ENCODE results near the gene NCL.
A peak's percentile ranks its signal among the peaks of the same experiment; 100 is the strongest.
"Not testable (repeated sequence)": the region's sequence is repeated elsewhere in the genome, so short reads cannot be mapped to it uniquely, and the experiment has no call there.

NCL gene

DNA sequence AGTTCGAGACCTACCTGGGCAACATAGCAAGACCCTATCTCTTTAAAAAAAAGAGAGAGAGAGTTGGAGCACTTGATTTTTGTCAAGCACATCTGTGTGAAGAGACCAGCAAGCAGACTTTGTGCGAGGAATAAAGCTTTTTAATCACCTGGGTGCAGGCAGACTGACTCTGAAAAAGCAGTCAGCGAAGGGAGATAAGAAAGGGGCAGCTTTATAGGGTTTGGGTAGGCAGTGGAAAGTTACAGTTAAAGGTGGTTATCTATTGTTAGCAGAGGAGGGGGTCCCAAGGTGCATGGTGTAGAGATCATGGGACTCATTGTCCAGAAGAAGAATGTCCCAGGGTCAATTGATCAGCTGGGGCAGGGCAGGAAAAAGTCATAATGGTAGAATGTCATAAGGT, 34.4 kb downstream of the NCL start:
- DNase-seq = no peak

- DNase-seq = no peak
Measured at GRCh38 chr2:231429152-231429551, 35.1 kb downstream of the NCL start.

DNA sequence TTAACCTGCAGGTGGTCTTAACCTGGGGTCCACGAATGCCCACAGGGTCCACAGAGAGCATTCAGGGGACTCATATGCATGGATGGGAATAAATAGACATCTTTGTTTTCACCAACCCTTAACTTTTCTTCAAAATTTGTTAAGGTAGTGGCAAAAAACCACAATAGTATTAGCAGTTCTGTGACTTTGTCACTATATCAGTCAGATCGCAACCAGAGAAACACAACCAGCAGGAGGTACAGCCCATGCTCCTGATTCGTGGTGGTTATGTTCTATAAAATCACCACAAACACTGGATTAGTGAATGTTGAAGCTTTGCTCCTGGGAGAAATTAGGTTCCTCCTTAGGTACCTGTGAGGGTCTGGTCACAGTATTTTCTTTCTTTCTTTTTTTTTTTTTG, 37.2 kb downstream of the NCL start:
- no peak for DNase-seq

DNA sequence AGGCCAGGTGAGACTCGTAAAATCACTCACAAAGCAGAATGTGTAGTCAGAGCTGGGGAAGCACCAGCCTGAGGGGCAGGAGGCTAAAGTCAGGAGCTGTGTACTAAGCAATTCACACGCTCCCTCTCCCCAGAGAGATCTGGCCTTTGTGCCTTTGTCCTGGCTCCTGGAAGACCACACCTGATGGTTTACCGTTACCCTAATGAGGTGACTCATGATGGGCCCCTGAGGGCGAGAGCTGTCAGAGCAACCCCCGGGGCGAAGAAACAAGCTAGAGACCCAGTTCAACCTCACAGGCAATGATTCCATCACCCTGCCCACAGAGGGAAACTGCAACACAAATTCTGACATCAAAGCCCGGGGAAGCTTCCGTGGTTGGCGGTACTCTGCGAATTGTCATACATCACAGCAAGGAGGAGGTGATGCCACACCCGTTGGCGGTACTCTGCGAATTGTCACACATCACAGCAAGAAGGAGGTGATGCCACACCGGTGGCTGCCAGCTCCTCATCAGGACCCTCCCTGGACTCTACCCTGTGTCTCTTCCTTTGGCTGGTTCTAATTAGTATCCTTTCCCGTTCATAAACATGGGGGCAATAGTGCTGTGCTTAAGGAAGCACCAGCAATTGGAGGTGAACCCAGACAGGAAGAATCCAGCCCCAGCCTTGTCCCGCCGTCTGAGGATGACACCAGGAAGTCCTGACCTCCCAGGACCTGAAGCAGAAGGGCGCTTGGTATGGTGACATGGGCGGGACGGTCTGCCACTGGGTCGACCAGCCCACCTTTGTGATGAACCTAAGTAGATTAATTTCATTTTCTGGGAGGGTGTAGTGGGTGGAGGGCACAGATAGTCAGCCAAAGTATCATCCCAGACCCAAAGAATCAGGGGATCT, 38.2 kb downstream of the NCL start:
- peak; percentile 72 for DNase-seq

GRCh38 chr2:231425291-231425810, 38.9 kb downstream of the NCL start:
- DNase-seq = no peak

- DNase-seq = no peak
Measured at GRCh38 chr2:231423176-231423575, 41.1 kb downstream of the NCL start.

DNA sequence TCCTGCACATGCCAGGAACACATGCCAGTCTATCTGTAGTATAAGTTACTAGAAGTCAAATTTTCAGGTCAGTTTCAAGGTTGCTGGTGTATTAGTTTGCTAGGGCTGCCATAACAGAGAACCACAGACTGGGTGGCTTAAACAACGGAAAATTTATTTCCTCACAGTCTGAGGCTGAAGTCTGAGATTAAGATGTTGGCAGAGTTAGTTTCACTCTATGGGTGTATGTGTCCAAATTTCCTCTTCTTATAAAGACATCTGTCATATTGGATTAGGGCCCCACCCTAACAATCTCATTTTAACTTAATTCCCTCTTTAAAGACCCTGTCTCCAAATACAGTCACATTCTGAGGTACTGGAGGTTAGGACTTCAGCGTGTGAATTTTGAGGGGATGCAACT, 42.2 kb downstream of the NCL start:
- DNase-seq = no peak

DNA sequence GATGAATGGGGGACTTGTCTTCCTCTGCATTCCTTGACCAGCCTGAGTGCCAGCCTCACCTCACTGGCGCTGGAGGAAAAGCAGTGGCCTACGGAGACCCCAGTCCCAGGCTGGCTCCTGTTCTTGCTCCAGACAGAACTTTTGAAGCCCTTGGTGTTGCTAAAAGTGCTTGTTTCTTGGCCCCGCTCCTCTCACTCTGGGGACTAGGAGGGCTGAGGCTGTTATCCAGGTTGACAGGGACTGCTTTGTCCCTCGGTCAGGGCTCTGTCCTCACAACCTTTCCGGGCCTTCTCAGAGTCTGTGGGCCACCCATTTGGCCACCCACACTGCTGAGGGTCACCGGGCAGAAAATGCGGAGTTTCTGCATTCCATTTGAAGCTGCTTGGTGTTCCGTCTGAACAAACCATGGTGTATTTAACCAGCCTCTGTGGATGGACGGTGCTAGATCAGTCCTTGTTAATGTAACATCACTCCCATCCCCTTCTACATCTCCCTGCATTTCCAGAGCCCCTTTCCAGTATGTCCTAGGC, 43.2 kb downstream of the NCL start:
- no peak for DNase-seq

GRCh38 chr2:231418820-231419640, 45.3 kb downstream of the NCL start:
- no peak for DNase-seq

- no peak for DNase-seq
Measured at GRCh38 chr2:231415029-231415428, 49.3 kb downstream of the NCL start.

- no peak for DNase-seq
Measured at GRCh38 chr2:231413921-231414476, 50.3 kb downstream of the NCL start.

DNA sequence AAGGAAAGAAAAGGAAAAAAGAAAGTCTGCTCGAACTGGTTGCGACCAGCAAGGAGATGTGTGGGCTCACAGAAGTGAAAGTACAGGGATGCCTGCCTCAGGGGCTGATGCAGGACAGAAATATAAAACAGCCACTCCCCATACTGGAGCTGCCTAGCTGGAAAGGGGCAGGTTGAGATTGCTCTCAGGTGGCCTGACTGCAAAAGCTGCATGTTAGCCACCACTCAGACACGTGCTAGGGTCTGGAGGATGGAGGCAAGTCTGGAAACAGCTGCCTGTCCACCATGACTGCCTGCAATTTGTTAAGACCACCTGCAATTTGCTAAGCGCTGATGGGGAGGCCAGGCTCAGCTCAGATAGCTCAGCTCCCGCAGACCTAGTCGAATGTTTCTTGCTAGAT, 50.8 kb downstream of the NCL start:
- no peak for DNase-seq

- no peak for DNase-seq
Measured at GRCh38 chr2:231412618-231412963, 51.7 kb downstream of the NCL start.

DNA sequence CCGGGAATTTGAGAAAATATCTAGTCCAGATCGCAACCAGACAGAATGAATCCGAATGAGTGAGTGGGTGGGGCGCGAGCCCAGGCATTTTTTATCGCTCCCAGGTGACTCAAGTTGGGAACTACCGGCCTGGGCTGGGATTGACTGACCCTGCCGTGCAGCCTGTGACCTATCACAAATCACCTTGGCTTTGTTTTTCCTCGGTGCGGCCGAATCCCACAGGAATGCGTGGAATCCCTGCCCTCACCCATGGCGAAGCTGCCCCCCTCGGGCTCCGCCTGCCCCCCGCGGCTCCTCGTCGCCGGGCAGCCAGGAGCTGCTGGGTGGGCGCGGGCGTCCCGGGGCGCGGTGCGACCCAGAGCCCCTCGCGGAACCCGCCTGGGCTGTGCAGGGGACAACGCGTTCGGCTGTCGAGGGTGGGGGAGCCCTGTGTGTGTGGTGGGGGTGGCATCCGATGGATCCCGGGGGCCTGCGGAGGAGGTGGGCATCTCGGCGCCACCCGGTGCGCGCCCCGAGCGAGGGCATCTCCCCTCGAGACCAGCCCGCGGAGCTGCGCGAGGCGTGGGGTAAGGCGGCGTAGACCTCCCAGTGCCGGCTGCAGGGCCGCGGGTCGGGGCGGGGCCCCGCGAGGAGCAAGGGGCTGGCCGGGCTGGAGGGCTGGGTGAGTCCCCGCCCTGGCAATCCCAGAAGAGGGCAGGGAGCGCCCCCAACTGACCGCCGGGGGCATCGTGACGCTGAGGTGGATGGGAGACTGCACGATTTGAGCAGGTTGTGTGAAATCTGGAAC, 52.3 kb downstream of the NCL start:
- peak; percentile 76 for DNase-seq

- no peak for DNase-seq
Measured at GRCh38 chr2:231411237-231411636, 53.0 kb downstream of the NCL start.

- no peak for DNase-seq
Measured at GRCh38 chr2:231410293-231411004, 53.8 kb downstream of the NCL start.

DNA sequence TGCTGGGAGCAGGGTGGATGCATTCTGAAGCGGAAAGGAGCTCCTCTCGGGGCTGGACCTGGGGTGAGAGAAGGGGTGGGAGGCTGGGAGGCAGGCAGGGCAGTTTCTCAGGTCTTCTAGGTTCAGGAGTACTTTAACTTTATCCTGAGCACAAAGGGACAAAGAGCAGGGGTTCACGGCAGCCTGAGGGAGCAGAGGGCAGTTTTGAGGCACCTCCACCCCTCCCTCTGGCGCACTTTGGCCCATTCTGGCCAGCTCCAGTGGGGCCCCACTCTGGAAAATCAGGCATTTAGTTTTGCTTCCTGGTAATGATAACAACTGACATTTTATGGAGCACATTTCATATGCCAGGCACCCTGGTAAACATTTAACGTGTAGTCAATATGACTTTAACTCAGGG, 54.5 kb downstream of the NCL start:
- no peak for DNase-seq

GRCh38 chr2:231408304-231408703, 56.0 kb downstream of the NCL start:
- not testable (repeated sequence) for DNase-seq

- DNase-seq = not testable (repeated sequence)
Measured at GRCh38 chr2:231407686-231408085, 56.6 kb downstream of the NCL start.

- DNase-seq = peak; percentile 24
Measured at GRCh38 chr2:231405601-231406367, 58.5 kb downstream of the NCL start.

- not testable (repeated sequence) for DNase-seq
Measured at GRCh38 chr2:231404183-231404578, 60.1 kb downstream of the NCL start.
